Fibroblast of the aortic adventitia (primary cell): Measurements from ENCODE around the gene MVB12B. TPM values are rescaled to one million over a fixed set of nuclear protein-coding genes. Genes with fewer than 3 reads are reported as not detected.
"Not testable (repeated sequence)": the region's sequence is repeated elsewhere in the genome, so short reads cannot be mapped to it uniquely, and the experiment has no call there.

Source experiments
- DNase-seq: peaks from one replicate; pipeline ENCODE4 v3.0.0-alpha.2; 2010; ENCODE audit warnings: low read depth
- H3K4me3 ChIP-seq: 2 replicates; pipeline ENCODE4 v1.5.1; 2011; ENCODE audit warnings: low read depth, mild to moderate bottlenecking, control low read depth, low read length, moderate library complexity
- CTCF ChIP-seq: IDR thresholded peaks from 2 replicates; pipeline ENCODE4 v1.5.1; 2011; ENCODE audit warnings: mild to moderate bottlenecking, low read length, control low read depth, inconsistent platforms; ENCODE audit not compliant: insufficient read depth
- total RNA-seq: library from RNA; depleted of rRNA; stranded (reverse); fragments of >200 nt; gene quantifications from 2 replicates; pipeline ENCODE4 v1.2.3, GENCODE V29; 2012; ENCODE audit warnings: low replicate concordance

The MVB12B gene
- total RNA-seq, 1 donor = 3.5 TPM

GRCh38 chr9:126536131-126536530, 209.5 kb downstream of the MVB12B start:
- no peak for DNase-seq

GRCh38 chr9:126536841-126537465, 210.3 kb downstream of the MVB12B start:
- no peak for TF ChIP-seq CTCF
- DNase-seq = no peak
- no peak overlapping the region for H3K4me3 ChIP-seq

More at GRCh38 chr9:126536131-126536530, 209.5 kb downstream of the MVB12B start:
- TF ChIP-seq CTCF = no peak
- H3K4me3 ChIP-seq = no peak overlapping the region

DNA sequence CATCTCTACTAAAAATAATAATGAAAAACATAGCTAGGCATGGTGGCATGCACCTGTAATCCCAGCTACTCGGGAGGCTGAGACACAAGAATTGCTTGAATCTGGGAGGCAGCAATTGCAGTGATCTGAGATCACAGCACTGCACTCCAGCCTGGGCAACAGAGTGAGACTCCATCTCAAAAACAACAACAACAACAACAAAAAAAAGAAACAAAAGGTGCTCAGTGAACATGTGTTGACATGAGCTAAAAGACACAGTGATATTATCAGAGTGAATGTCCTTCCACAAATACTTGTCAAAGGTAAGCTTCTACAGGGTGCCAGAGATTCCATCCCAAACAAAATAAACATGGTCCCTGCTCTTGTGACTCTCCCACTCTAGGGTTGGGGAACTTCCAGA, 211.9 kb downstream of the MVB12B start:
- H3K4me3 ChIP-seq = no peak overlapping the region
- TF ChIP-seq CTCF = no peak
- DNase-seq = no peak

DNA sequence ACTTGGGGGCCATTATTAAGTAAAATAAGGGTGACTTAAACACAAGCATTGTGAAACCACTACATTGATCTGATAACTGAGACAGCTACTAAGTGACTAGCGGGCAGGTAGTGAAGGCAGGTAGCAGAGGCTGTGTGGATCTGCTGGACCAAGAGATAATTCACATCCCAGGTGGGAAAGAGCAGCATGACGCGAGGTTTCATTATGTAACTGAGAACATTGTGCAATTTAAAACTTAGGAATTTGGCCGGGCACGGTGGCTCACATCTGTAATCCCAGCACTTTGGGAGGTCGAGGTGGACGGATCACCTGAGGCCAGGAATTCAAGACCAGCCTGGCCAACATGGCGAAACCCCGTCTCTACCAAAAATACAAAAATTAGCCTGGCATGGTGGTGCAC, 213.8 kb downstream of the MVB12B start:
- DNase-seq, H3K4me3 ChIP-seq: not testable (repeated sequence)

DNA sequence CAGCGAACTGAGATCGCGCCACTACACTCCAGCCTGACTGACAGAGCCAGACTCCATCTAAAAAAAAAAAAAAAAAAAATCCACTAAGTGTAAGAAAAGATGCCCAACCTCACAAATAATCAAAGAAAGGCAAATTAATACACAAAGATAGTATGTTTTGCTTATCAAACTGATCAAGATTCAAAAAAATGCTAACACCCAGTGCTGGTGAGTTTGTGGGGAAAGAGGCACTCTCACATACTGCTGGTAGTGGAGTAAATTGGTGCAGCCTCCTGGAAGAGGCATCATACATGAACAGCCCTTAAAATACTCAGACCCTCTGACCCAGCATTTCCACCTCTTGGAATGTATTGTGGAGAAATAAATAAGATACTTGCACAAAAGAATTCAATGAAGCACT, 216.9 kb downstream of the MVB12B start:
- DNase-seq = no peak
- no peak overlapping the region for H3K4me3 ChIP-seq
- TF ChIP-seq CTCF = no peak

GRCh38 chr9:126545106-126545505, 218.5 kb downstream of the MVB12B start:
- DNase-seq = no peak
- no peak overlapping the region for H3K4me3 ChIP-seq
- TF ChIP-seq CTCF = no peak

- no peak overlapping the region for H3K4me3 ChIP-seq
- DNase-seq = no peak
- TF ChIP-seq CTCF = no peak
Measured at GRCh38 chr9:126546036-126546435, 219.4 kb downstream of the MVB12B start.
